Measurements from ENCODE around the gene ATP6V0A4. TPM values are rescaled to one million over a fixed set of nuclear protein-coding genes. Genes with fewer than 3 reads are reported as not detected.

ATP6V0A4 gene
- total RNA-seq = 0.25 and 0.66 TPM in 2 replicates

- intact Hi-C loops (cut with micrococcal nuclease) = no loop called here
Observed at GRCh38 chr7:138797715-138798320, at the start of gene ATP6V0A4, which contains the start of gene TMEM213. Gene ATP6V0A4, minus strand, starts transcription at chr7:138798196. Its CDS starts 26,949 bp downstream, at chr7:138771247. Gene TMEM213, plus strand, starts transcription at chr7:138797994. Its CDS starts 111 bp downstream, at chr7:138798105.

GRCh38 chr7:138845711-138846110 lies 47.7 kb upstream of the ATP6V0A4 start:
- intact Hi-C loops (cut with micrococcal nuclease) = no loop called here

- intact Hi-C loops (cut with micrococcal nuclease) = no loop called here
Observed at GRCh38 chr7:138843632-138844580, 45.9 kb upstream of the ATP6V0A4 start.

- intact Hi-C loops (cut with micrococcal nuclease) = no loop called here
Observed at GRCh38 chr7:138842111-138842510, 44.1 kb upstream of the ATP6V0A4 start.

GRCh38 chr7:138838166-138838565 lies 40.2 kb upstream of the ATP6V0A4 start:
- intact Hi-C loops (cut with micrococcal nuclease) = no loop called here

- intact Hi-C loops (cut with micrococcal nuclease) = no loop called here
Observed at GRCh38 chr7:138837627-138838026, 39.6 kb upstream of the ATP6V0A4 start.

- intact Hi-C loops (cut with micrococcal nuclease) = no loop called here
Observed at GRCh38 chr7:138835087-138835486, 37.1 kb upstream of the ATP6V0A4 start.

- intact Hi-C loops (cut with micrococcal nuclease) = no loop called here
Observed at GRCh38 chr7:138834583-138834982, 36.6 kb upstream of the ATP6V0A4 start.

GRCh38 chr7:138833596-138833995 lies 35.6 kb upstream of the ATP6V0A4 start:
- intact Hi-C loops (cut with micrococcal nuclease) = no loop called here

GRCh38 chr7:138832966-138833365 lies 35.0 kb upstream of the ATP6V0A4 start:
- intact Hi-C loops (cut with micrococcal nuclease) = no loop called here

GRCh38 chr7:138829335-138829734 lies 31.3 kb upstream of the ATP6V0A4 start:
- intact Hi-C loops (cut with micrococcal nuclease) = no loop called here

- intact Hi-C loops (cut with micrococcal nuclease) = no loop called here
Observed at GRCh38 chr7:138828302-138828701, 30.3 kb upstream of the ATP6V0A4 start.

- intact Hi-C loops (cut with micrococcal nuclease) = no loop called here
Observed at GRCh38 chr7:138825049-138825721, 27.2 kb upstream of the ATP6V0A4 start.

GRCh38 chr7:138822867-138823535 lies 25.0 kb upstream of the ATP6V0A4 start:
- intact Hi-C loops (cut with micrococcal nuclease) = no loop called here

GRCh38 chr7:138821912-138822311 lies 23.9 kb upstream of the ATP6V0A4 start:
- intact Hi-C loops (cut with micrococcal nuclease) = no loop called here

- intact Hi-C loops (cut with micrococcal nuclease) = no loop called here
Observed at GRCh38 chr7:138819625-138820024, 21.6 kb upstream of the ATP6V0A4 start.

- intact Hi-C loops (cut with micrococcal nuclease) = no loop called here
Observed at GRCh38 chr7:138816650-138817049, 18.7 kb upstream of the ATP6V0A4 start.

GRCh38 chr7:138814816-138815332 lies 16.9 kb upstream of the ATP6V0A4 start:
- intact Hi-C loops (cut with micrococcal nuclease) = loop anchor here (2.0 to 5.0 kb wide), 3 partner anchors 52 to 653 kb away; no protein-coding TSS in a partner anchor

- intact Hi-C loops (cut with micrococcal nuclease) = loop anchor here (2.0 to 5.0 kb wide), 3 partner anchors 53 to 652 kb away; no protein-coding TSS in a partner anchor
Observed at GRCh38 chr7:138813945-138814344, 15.9 kb upstream of the ATP6V0A4 start.

GRCh38 chr7:138811327-138811726 lies 13.3 kb upstream of the ATP6V0A4 start:
- intact Hi-C loops (cut with micrococcal nuclease) = loop anchor here (5.0 kb wide), 2 partner anchors 56 to 649 kb away; no protein-coding TSS in a partner anchor

GRCh38 chr7:138809346-138809745 lies 11.3 kb upstream of the ATP6V0A4 start:
- intact Hi-C loops (cut with micrococcal nuclease) = no loop called here

All from T-helper 1 cell treated with Interleukin-12 subunit alpha and Interleukin-12 subunit beta and Interleukin-4 antibody, amounts not matched to agents 30 ng/mL and 1 ng/mL, for 36 hours (primary cell).